ENCODE results near the gene CD1D.

The CD1D gene

DNA sequence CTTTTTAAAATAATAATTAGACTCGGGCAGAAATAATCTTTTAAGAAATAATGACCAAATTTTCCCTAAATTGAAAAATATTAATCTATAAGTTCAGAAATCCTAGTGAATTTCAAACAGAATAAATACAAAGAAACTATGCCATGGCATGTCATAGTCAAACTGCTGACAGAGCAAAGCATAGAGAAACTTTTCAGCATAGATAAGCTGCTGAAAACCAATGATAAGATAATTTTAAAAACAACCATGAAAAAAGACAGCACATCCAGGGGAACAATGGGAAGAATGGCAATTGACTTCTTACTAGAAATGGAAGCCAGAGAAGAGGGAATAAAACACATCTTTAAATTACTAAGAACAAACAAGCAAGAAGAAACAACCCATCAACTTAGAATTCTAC lies 19.8 kb downstream of the CD1D start:
- Histone ChIP-seq H4K20me1 (ENCODE audit: insufficient read depth, low read length) (no peaks in the 10 kb centered on the region), H3K4me3 (ENCODE audit: low read depth, low read length, poor library complexity, severe bottlenecking) (no peak overlapping the region), H3K36me3 (ENCODE audit: insufficient read depth, low read length) (no peaks in the 10 kb centered on the region), H3K9ac (ENCODE audit: low read length) (no peak overlapping the region), H3K9me2 (ENCODE audit: low read depth, low read length) (no peaks in the 10 kb centered on the region; the same call in 1 of the 2 replicates), H3F3A (ENCODE audit: insufficient read depth, low read length) (no peaks in the 10 kb centered on the region), H3K27me3 (ENCODE audit: insufficient read depth, low read length) (no peaks in the 10 kb centered on the region), H3K4me1 (ENCODE audit: insufficient read depth, low read length, severe bottlenecking) (no peaks in the 10 kb centered on the region), H3K27ac (ENCODE audit: low read depth, low read length, poor library complexity, severe bottlenecking) (no peak overlapping the region), H3K9me3 (ENCODE audit: low read length) (no peaks in the 10 kb centered on the region), H3K79me2 (ENCODE audit: insufficient read depth, low read length) (no peaks in the 10 kb centered on the region), H2AFZ (ENCODE audit: low read length) (no peak overlapping the region), H3K4me2 (ENCODE audit: low read length) (no peak overlapping the region)
- TF ChIP-seq EZH2 (IDR thresholded peaks at IDR 0.05; ENCODE audit: borderline replicate concordance, low read length), result no peak
- TF ChIP-seq, protein P1, sequence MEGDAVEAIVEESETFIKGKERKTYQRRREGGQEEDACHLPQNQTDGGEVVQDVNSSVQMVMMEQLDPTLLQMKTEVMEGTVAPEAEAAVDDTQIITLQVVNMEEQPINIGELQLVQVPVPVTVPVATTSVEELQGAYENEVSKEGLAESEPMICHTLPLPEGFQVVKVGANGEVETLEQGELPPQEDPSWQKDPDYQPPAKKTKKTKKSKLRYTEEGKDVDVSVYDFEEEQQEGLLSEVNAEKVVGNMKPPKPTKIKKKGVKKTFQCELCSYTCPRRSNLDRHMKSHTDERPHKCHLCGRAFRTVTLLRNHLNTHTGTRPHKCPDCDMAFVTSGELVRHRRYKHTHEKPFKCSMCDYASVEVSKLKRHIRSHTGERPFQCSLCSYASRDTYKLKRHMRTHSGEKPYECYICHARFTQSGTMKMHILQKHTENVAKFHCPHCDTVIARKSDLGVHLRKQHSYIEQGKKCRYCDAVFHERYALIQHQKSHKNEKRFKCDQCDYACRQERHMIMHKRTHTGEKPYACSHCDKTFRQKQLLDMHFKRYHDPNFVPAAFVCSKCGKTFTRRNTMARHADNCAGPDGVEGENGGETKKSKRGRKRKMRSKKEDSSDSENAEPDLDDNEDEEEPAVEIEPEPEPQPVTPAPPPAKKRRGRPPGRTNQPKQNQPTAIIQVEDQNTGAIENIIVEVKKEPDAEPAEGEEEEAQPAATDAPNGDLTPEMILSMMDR (IDR thresholded peaks at IDR 0.05; ENCODE audit: low read length), result no peak

DNA sequence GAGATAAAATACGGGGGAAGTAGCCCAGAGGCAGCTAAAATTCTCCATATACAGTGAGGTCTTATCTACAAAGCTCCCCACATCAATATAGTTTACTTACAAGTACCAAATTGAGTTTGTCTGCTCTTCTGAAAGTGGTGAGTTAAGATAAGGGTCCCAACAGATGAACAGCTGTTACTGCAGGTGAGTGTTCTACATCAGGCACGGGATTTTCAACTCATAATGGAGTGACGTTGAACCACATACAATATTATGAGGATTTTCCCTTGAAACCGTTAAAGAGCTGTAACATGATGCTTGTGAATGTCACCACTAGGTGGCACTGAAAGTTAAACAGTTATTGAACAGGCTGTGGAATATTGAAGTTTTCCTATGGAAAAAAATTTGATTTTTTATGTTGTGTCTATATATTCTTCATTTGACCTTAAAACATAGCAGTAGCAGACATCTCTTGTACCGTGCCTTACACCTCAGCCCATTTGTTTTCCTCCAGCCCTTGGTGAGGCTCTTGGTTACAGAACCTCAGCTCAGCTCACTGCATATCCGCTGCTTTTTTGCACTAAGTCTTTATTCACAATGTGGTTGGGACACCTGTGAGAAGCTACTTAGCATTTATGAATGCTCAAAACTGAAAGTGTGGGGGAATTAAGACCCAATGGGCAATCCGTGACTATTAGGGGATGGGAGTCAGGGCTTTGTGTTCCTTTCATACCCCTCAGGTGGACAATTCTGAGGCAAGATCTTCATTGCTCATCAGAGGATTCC lies 23.2 kb downstream of the CD1D start:
- no peak overlapping the region for H3K4me3 ChIP-seq (ENCODE audit: low read depth, low read length, poor library complexity, severe bottlenecking)
- no peaks in the 10 kb centered on the region for H3K27me3 ChIP-seq (ENCODE audit: insufficient read depth, low read length)
- H3K9me3 ChIP-seq (ENCODE audit: low read length), result no peaks in the 10 kb centered on the region
- no peaks in the 10 kb centered on the region; the same call in 1 of the 2 replicates for H3K9me2 ChIP-seq (ENCODE audit: low read depth, low read length)
- no peaks in the 10 kb centered on the region for H3K4me1 ChIP-seq (ENCODE audit: insufficient read depth, low read length, severe bottlenecking)
- no peaks in the 10 kb centered on the region for H3K36me3 ChIP-seq (ENCODE audit: insufficient read depth, low read length)
- no peaks in the 10 kb centered on the region for H4K20me1 ChIP-seq (ENCODE audit: insufficient read depth, low read length)
- H3K4me2 ChIP-seq (ENCODE audit: low read length), result no peak overlapping the region
- no peaks in the 10 kb centered on the region for H3F3A ChIP-seq (ENCODE audit: insufficient read depth, low read length)
- no peak for TF ChIP-seq EZH2 (IDR thresholded peaks at IDR 0.05; ENCODE audit: borderline replicate concordance, low read length)
- TF ChIP-seq, protein P1 (IDR thresholded peaks at IDR 0.05; ENCODE audit: low read length), result peak; percentile 94
- no peak overlapping the region for H2AFZ ChIP-seq (ENCODE audit: low read length)
- H3K9ac ChIP-seq (ENCODE audit: low read length), result no peak overlapping the region
- H3K79me2 ChIP-seq (ENCODE audit: insufficient read depth, low read length), result no peaks in the 10 kb centered on the region
- no peak overlapping the region for H3K27ac ChIP-seq (ENCODE audit: low read depth, low read length, poor library complexity, severe bottlenecking)

DNA sequence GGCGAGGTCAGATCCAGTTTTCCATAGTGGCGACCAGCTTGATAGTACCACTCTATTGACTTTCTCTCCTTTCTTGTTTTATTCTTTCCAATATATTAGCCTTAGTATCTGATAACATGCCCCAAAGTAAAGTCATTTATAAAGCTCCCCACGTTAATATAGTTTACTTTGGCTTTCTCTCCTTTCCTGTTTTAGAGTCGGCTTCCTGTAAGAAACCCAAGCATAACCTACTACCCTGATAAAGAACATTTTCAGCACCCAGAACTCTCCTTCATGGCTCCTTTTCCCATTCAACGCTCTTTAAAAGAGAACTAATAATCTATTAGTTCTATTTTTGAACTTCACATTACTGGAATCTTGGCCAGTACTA lies 23.7 kb downstream of the CD1D start:
- Histone ChIP-seq H2AFZ (ENCODE audit: low read length) (no peak overlapping the region), H3K79me2 (ENCODE audit: insufficient read depth, low read length) (no peaks in the 10 kb centered on the region), H3K4me3 (ENCODE audit: low read depth, low read length, poor library complexity, severe bottlenecking) (no peak overlapping the region), H3K27me3 (ENCODE audit: insufficient read depth, low read length) (no peaks in the 10 kb centered on the region), H3K27ac (ENCODE audit: low read depth, low read length, poor library complexity, severe bottlenecking) (no peak overlapping the region), H3K9me2 (ENCODE audit: low read depth, low read length) (no peaks in the 10 kb centered on the region; the same call in 1 of the 2 replicates), H3K4me2 (ENCODE audit: low read length) (no peak overlapping the region), H3F3A (ENCODE audit: insufficient read depth, low read length) (no peaks in the 10 kb centered on the region), H3K9ac (ENCODE audit: low read length) (no peak overlapping the region), H3K36me3 (ENCODE audit: insufficient read depth, low read length) (no peaks in the 10 kb centered on the region), H3K9me3 (ENCODE audit: low read length) (no peaks in the 10 kb centered on the region), H4K20me1 (ENCODE audit: insufficient read depth, low read length) (no peaks in the 10 kb centered on the region), H3K4me1 (ENCODE audit: insufficient read depth, low read length, severe bottlenecking) (no peaks in the 10 kb centered on the region)
- TF ChIP-seq, protein P1 (IDR thresholded peaks at IDR 0.05; ENCODE audit: low read length), result no peak
- no peak for TF ChIP-seq EZH2 (IDR thresholded peaks at IDR 0.05; ENCODE audit: borderline replicate concordance, low read length)

Measured in OCI-LY1 (cell line).